ENCODE data around the gene CTSD. TPM values are rescaled to one million over a fixed set of nuclear protein-coding genes. Genes with fewer than 3 reads are reported as not detected.

CTSD gene
- total and polyA plus RNA-seq, 7 experiments from 2014 or later, result 103 to 378 (median 186) TPM

GRCh38 chr11:1733009-1733715, 30.6 kb downstream of the CTSD start:
- Histone ChIP-seq H3K36me3 (ENCODE audit: control insufficient read depth in 2 of 3, insufficient read depth in 3 of 3, low read length in 3 of 3) (no peaks in the 10 kb centered on the region), H3K27me3 (ENCODE audit: control insufficient read depth in 2 of 2, insufficient read depth in 2 of 2, low read length in 2 of 2) (peaks cover 0 to 4% of the 10 kb centered on the region in 2 donors), H3K9me3 (ENCODE audit: control insufficient read depth in 2 of 3, low read length in 3 of 3) (peaks cover 0 to 15% (median 5%) of the 10 kb centered on the region in 3 experiments), H3K4me3 (ENCODE audit: low read length) (no peak overlapping the region), H3K27ac (ENCODE audit: low read depth, low read length) (no peak overlapping the region), H3K4me1 (ENCODE audit: control insufficient read depth in 2 of 2, insufficient read depth in 2 of 2, low read length in 2 of 2) (peaks cover 0 to 17% of the 10 kb centered on the region in 2 donors)
- H3K9me3 Mint-ChIP-seq, result peaks cover 0 to 31% (median 17%) of the 10 kb centered on the region in 11 donors
- peaks cover 13 to 47% (median 30%) of the 10 kb centered on the region in 7 donors for H3K4me1 Mint-ChIP-seq
- H3K36me3 Mint-ChIP-seq, result peaks cover 0 to 17% (median 12%) of the 10 kb centered on the region in 5 donors
- intact Hi-C loops (cut with micrococcal nuclease), result no loop called here
- no peak overlapping the region for H3K27ac Mint-ChIP-seq
- peak overlapping the region in 1 of 10 donors; percentile 9 for H3K4me3 Mint-ChIP-seq
- ChIA-PET POLR2A (interaction anchor here (1.5 kb wide), 1 partner anchor 32 kb away, joined by 7 read pairs; no protein-coding TSS in a partner anchor), CTCF (no interaction called here)
- ATAC-seq (no peak), DNase-seq (no peak)
- peaks cover 28 to 51% (median 49%) of the 10 kb centered on the region in 5 donors for H3K27me3 Mint-ChIP-seq

DNA sequence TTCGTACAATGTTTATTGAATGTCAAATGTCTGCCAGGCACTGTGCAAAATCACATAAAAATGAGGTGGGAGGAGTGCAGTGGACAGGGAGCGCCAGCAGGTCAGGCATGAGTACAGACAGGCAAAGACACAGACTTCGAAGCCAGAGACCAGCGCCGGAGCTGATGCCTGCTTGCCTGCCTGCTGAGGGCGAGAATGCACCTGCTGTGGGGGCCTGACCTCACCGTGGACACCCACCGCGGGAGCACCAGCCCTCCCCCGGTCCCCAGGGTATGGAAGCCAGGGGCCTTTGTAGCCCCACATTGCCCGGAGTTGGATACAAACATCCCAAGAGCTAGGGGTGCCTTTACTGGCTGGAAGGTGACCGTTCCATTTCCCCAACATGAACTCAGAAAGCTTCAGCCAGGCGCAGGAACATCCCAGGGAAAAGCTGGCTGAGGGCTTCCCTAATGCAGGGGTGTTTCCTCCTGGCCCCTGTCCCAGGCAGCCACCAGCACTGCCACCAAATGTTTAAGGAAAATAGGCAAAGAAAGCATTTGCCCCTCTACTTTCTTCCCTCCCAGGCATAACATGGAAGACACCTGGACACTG, 31.2 kb downstream of the CTSD start:
- ATAC-seq (no peak), DNase-seq (no peak)
- ChIA-PET CTCF (no interaction called here), POLR2A (interaction anchor here (1.5 kb wide), 1 partner anchor 31 kb away, joined by 7 read pairs; no protein-coding TSS in a partner anchor)
- Histone ChIP-seq H3K36me3 (ENCODE audit: control insufficient read depth in 2 of 3, insufficient read depth in 3 of 3, low read length in 3 of 3) (no peaks in the 10 kb centered on the region), H3K9me3 (ENCODE audit: control insufficient read depth in 2 of 3, low read length in 3 of 3) (peaks cover 0 to 15% (median 5%) of the 10 kb centered on the region in 3 experiments), H3K27ac (ENCODE audit: low read depth, low read length) (no peak overlapping the region), H3K4me1 (ENCODE audit: control insufficient read depth in 2 of 2, insufficient read depth in 2 of 2, low read length in 2 of 2) (peaks cover 0 to 17% of the 10 kb centered on the region in 2 donors), H3K4me3 (ENCODE audit: low read length) (no peak overlapping the region), H3K27me3 (ENCODE audit: control insufficient read depth in 2 of 2, insufficient read depth in 2 of 2, low read length in 2 of 2) (peaks cover 0 to 4% of the 10 kb centered on the region in 2 donors)
- H3K27ac Mint-ChIP-seq, result no peak overlapping the region
- peaks cover 33 to 57% (median 53%) of the 10 kb centered on the region in 5 donors for H3K27me3 Mint-ChIP-seq
- H3K4me1 Mint-ChIP-seq, result peaks cover 15 to 47% (median 30%) of the 10 kb centered on the region in 7 donors
- intact Hi-C loops (cut with micrococcal nuclease), result no loop called here
- H3K36me3 Mint-ChIP-seq, result peaks cover 0 to 17% (median 12%) of the 10 kb centered on the region in 5 donors
- peaks cover 0 to 26% (median 16%) of the 10 kb centered on the region in 11 donors for H3K9me3 Mint-ChIP-seq
- H3K4me3 Mint-ChIP-seq, result peak overlapping the region in 1 of 10 donors; percentile 9

GRCh38 chr11:1731451-1732059, 32.2 kb downstream of the CTSD start:
- CTCF ChIA-PET, result no interaction called here
- H3K36me3 Mint-ChIP-seq, result peaks cover 0 to 13% (median 8%) of the 10 kb centered on the region in 5 donors
- intact Hi-C loops (cut with micrococcal nuclease), result no loop called here
- ATAC-seq (no peak), DNase-seq (no peak)
- H3K9me3 ChIP-seq (ENCODE audit: control insufficient read depth in 2 of 3, low read length in 3 of 3), result peaks cover 0 to 7% (median 5%) of the 10 kb centered on the region in 3 experiments
- H3K27me3 Mint-ChIP-seq, result peaks cover 33 to 66% (median 51%) of the 10 kb centered on the region in 5 donors
- H3K27ac Mint-ChIP-seq, result no peak overlapping the region
- H3K4me3 Mint-ChIP-seq, result peak overlapping the region in 1 of 10 donors; percentile 42
- no peaks in the 10 kb centered on the region for H3K36me3 ChIP-seq (ENCODE audit: control insufficient read depth in 2 of 3, insufficient read depth in 3 of 3, low read length in 3 of 3)
- H3K27ac ChIP-seq (ENCODE audit: low read depth, low read length), result no peak overlapping the region
- peaks cover 0 to 4% of the 10 kb centered on the region in 2 donors for H3K27me3 ChIP-seq (ENCODE audit: control insufficient read depth in 2 of 2, insufficient read depth in 2 of 2, low read length in 2 of 2)
- H3K4me1 Mint-ChIP-seq, result peaks cover 17 to 47% (median 30%) of the 10 kb centered on the region in 7 donors
- peaks cover 0 to 22% (median 12%) of the 10 kb centered on the region in 11 donors for H3K9me3 Mint-ChIP-seq
- POLR2A ChIA-PET, result no interaction called here
- H3K4me3 ChIP-seq (ENCODE audit: low read length), result no peak overlapping the region
- peaks cover 0 to 17% of the 10 kb centered on the region in 2 donors for H3K4me1 ChIP-seq (ENCODE audit: control insufficient read depth in 2 of 2, insufficient read depth in 2 of 2, low read length in 2 of 2)

DNA sequence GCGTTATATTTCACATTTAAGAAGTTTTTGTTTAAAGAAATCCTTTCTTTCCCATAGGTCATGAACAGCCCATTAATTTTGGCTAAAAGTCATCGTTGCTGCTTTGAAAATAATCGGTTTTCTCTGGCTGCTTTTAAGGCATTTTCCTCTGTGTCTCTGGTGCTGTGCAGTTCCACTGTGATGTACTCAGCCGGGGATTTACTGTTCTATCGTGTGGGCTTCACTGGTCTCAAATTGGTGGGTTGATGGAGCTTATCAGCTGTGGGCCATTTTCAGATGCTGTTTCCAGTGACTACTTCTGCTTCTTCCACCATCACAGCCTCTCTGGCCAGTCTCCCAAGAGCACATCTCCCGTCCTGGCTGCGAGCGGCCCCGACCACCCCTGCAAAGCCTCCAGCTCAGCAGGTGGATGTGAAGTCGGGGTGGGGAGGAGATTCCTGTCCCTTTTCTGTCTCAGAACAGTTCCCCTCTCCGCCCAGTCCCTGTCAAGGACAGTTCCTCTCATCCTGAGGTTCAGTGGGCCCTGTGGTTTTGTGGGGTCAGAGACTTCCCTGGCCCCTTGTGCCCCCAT, 33.6 kb downstream of the CTSD start:
- ATAC-seq, result no peak
- H3K9me3 Mint-ChIP-seq, result peaks cover 0 to 12% (median 0%) of the 10 kb centered on the region in 11 donors
- DNase-seq, result no peak
- no peak overlapping the region for H3K27ac Mint-ChIP-seq
- H3K36me3 ChIP-seq (ENCODE audit: control insufficient read depth in 2 of 3, insufficient read depth in 3 of 3, low read length in 3 of 3), result no peaks in the 10 kb centered on the region
- H3K9me3 ChIP-seq (ENCODE audit: control insufficient read depth in 2 of 3, low read length in 3 of 3), result no peaks in the 10 kb centered on the region
- H3K27ac ChIP-seq (ENCODE audit: low read depth, low read length), result no peak overlapping the region
- H3K4me1 Mint-ChIP-seq, result peaks cover 17 to 47% (median 30%) of the 10 kb centered on the region in 7 donors
- ChIA-PET POLR2A (no interaction called here), CTCF (no interaction called here)
- intact Hi-C loops (cut with micrococcal nuclease), result no loop called here
- peaks cover 28 to 63% (median 45%) of the 10 kb centered on the region in 5 donors for H3K27me3 Mint-ChIP-seq
- peaks cover 0 to 1% (median 0%) of the 10 kb centered on the region in 5 donors for H3K36me3 Mint-ChIP-seq
- H3K4me1 ChIP-seq (ENCODE audit: control insufficient read depth in 2 of 2, insufficient read depth in 2 of 2, low read length in 2 of 2), result peaks cover 0 to 17% of the 10 kb centered on the region in 2 donors
- no peak overlapping the region for H3K4me3 ChIP-seq (ENCODE audit: low read length)
- peaks cover 0 to 4% of the 10 kb centered on the region in 2 donors for H3K27me3 ChIP-seq (ENCODE audit: control insufficient read depth in 2 of 2, insufficient read depth in 2 of 2, low read length in 2 of 2)
- peak overlapping the region in 4 of 10 donors; percentile 13 to 37 (median 28) for H3K4me3 Mint-ChIP-seq

DNA sequence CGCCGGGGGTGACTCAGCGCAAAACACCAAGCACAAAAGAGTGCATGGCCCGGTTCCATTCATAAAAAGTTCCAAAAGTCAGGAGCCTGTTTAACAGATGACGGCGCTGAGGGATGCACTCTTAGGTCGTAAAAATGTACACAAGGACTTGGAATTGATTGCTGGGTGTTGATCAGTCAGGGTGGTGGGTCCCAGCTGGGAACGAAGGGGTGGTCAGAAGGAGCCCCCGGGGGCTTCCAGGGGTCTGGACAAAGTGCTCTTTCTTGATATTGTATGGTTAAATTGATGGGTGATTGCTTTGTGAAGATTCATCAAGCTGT, 34.1 kb downstream of the CTSD start:
- Mint-ChIP-seq H3K27ac (no peak overlapping the region), H3K4me1 (peaks cover 17 to 47% (median 30%) of the 10 kb centered on the region in 7 donors), H3K4me3 (peak overlapping the region in 2 of 10 donors; percentile 65 to 72), H3K36me3 (no peaks in the 10 kb centered on the region), H3K9me3 (peaks cover 0 to 12% (median 0%) of the 10 kb centered on the region in 11 donors), H3K27me3 (peaks cover 28 to 61% (median 45%) of the 10 kb centered on the region in 5 donors)
- no peaks in the 10 kb centered on the region for H3K9me3 ChIP-seq (ENCODE audit: control insufficient read depth in 2 of 3, low read length in 3 of 3)
- peaks cover 0 to 17% of the 10 kb centered on the region in 2 donors for H3K4me1 ChIP-seq (ENCODE audit: control insufficient read depth in 2 of 2, insufficient read depth in 2 of 2, low read length in 2 of 2)
- no peak overlapping the region for H3K27ac ChIP-seq (ENCODE audit: low read depth, low read length)
- ChIA-PET POLR2A (no interaction called here), CTCF (no interaction called here)
- intact Hi-C loops (cut with micrococcal nuclease), result no loop called here
- H3K36me3 ChIP-seq (ENCODE audit: control insufficient read depth in 2 of 3, insufficient read depth in 3 of 3, low read length in 3 of 3), result no peaks in the 10 kb centered on the region
- ATAC-seq (no peak), DNase-seq (no peak)
- peaks cover 0 to 4% of the 10 kb centered on the region in 2 donors for H3K27me3 ChIP-seq (ENCODE audit: control insufficient read depth in 2 of 2, insufficient read depth in 2 of 2, low read length in 2 of 2)
- no peak overlapping the region for H3K4me3 ChIP-seq (ENCODE audit: low read length)

GRCh38 chr11:1728931-1729691, 34.6 kb downstream of the CTSD start:
- peaks cover 17 to 41% (median 27%) of the 10 kb centered on the region in 7 donors for H3K4me1 Mint-ChIP-seq
- H3K36me3 Mint-ChIP-seq, result no peaks in the 10 kb centered on the region
- Histone ChIP-seq H3K4me1 (ENCODE audit: control insufficient read depth in 2 of 2, insufficient read depth in 2 of 2, low read length in 2 of 2) (peaks cover 0 to 13% of the 10 kb centered on the region in 2 donors), H3K27ac (ENCODE audit: low read depth, low read length) (no peak overlapping the region), H3K36me3 (ENCODE audit: control insufficient read depth in 2 of 3, insufficient read depth in 3 of 3, low read length in 3 of 3) (no peaks in the 10 kb centered on the region), H3K4me3 (ENCODE audit: low read length) (peak overlapping the region; percentile 35), H3K9me3 (ENCODE audit: control insufficient read depth in 2 of 3, low read length in 3 of 3) (no peaks in the 10 kb centered on the region), H3K27me3 (ENCODE audit: control insufficient read depth in 2 of 2, insufficient read depth in 2 of 2, low read length in 2 of 2) (peaks cover 0 to 4% of the 10 kb centered on the region in 2 donors)
- peaks cover 0 to 12% (median 0%) of the 10 kb centered on the region in 11 donors for H3K9me3 Mint-ChIP-seq
- peak; percentile 48 for ATAC-seq
- intact Hi-C loops (cut with micrococcal nuclease), result no loop called here
- H3K4me3 Mint-ChIP-seq, result peak overlapping the region; percentile 50 to 77 (median 68)
- ChIA-PET CTCF (no interaction called here), POLR2A (interaction anchor here (1.0 kb wide), 1 partner anchor 20 kb away, joined by 3 read pairs; no protein-coding TSS in a partner anchor)
- DNase-seq, result no peak
- peaks cover 28 to 60% (median 45%) of the 10 kb centered on the region in 5 donors for H3K27me3 Mint-ChIP-seq
- peak overlapping the region in 4 of 9 donors; percentile 2 to 57 (median 4) for H3K27ac Mint-ChIP-seq
